ENCODE data around the gene FRMD4A.

The FRMD4A gene

GRCh38 chr10:13657101-13657680 is 673.5 kb downstream of the FRMD4A start:
- no peak for DNase-seq

- DNase-seq: no peak
Measured at GRCh38 chr10:13656337-13657100, 674.2 kb downstream of the FRMD4A start.

DNA sequence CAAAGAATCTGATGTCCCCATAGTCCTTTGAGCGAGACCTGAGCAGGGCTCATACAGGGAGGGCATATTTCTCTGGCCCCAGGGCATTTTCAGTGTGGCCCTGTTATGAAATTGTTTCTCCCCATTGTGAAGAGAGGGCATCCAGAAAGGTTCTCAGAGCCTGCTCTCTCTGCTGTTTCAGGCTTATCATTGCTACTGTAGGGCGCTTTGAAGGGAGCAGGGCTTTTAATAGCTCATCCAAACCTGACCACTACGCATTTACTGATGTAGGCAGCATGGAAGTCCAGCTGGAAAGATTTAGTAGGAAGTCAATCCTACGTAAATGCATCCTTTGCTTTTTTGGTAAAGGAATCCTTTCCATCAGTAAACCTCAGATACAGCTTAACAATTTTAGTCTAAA is 675.9 kb downstream of the FRMD4A start:
- DNase-seq: no peak

DNA sequence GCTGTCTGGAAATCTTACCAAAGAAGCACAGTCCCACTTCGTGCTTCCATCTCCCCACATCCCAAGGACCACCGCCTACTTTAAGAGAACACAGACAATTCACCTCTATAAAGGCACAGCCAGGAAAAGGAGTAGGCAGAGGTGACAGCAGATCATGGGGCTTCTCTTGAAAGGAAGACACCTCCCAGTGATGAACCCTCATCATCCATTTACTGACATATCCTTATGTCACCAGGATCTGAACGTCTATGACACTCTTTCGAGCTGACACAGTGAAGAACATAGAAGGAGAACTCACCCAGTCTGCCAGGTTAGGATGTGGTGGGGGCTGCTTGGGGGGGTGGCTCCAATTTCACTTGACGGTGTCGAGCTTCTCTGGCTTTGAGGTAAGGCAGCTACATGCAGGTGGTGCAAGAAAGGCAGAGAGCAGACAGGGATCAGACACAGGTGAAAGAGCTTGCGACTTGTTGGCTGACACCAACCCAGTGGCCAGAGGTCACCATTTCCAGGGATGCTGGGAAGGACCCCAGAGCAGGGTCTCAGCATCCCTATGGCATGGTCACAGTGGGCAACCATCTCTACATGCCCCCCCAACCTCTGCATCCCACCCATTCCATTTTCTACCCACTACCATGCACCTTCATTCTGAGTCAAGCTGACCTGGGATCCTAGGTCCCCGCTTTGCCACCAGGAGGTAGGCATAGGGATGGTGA is 676.5 kb downstream of the FRMD4A start:
- DNase-seq: no peak

DNA sequence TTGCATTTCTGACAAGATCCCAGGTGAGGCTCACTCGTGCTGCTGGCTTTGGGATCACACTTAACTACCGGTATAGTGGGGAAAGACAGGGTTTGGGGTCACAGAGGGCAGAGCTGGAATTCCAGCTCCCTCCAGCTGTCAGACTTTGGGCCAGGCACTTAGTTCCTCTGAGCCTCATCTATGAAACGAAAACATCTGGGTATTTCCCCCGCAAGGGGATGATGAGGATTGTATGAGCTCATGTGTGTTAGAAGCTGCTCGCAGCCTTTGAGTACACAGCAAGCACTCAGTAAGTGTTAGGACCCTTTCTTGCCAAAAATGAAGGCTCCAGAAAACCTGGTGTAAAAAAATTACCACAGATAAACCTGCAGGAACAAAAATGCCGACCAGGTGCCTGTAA is 677.9 kb downstream of the FRMD4A start:
- DNase-seq: no peak

DNA sequence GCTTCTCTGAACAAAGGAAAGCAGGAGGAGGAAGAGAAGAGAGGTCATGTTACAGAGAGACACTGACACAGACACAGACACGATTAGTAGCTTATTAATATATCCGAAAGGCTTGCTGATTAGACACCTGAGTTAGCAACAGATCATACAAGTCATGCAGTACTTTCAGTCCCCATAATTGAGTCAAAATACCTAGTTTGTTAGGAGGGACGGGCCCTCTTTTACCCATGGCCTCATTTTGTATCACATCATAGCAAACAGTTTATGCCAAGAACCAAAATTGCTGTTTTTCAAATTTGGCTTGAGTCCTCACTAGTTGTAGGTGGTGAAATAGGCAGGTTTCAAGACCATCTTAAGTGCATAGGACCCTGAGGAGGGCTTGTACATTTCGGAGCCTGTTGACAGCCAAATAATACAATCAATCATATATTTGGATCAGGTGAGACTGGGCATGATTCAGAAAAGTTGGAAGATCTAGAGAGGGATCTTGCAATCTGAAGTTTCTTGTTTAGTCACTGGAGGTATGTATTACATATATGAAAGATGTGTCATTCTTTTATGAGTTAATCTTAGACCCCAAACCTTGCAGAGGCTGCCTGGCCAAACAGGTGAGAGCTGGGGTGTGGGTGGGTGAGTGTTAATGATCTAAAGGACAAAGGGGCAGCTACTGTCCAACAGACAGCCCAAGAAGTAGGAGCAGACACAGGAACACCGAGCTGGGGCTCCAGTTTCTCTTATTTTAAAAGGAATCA is 678.6 kb downstream of the FRMD4A start:
- DNase-seq: no peak

GRCh38 chr10:13650961-13651360 is 679.8 kb downstream of the FRMD4A start:
- no peak for DNase-seq

DNA sequence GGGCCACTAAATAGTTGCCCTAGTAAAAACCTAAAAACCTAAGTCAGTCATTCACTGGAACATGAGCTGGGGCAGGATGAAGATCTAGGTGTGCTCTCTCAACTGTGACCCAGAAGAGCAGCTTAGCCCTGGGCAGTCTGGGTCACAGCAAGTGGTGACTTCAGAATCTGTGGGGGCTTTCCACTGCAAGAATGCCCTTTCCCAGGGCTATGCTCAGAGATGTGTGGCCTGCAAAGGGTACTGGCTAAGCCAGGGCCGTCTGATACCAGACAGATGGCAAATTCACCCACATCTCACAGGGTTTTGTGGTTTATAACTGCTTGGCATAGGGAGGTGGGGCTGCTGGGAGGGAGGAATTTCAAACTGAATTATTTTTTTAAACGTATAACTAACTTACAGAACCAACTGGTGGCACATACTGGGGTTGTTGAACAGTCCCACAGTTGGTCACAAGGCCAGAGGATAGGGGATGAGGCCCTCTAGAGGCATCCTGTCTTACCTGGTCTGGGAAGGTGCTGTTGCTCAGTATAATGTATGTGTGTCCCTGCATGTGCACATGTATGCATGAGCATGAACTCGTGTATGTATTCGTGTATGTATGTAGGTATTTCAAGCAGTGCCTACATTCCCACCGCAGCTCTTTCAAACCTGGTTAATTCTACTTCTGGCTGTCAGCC is 680.7 kb downstream of the FRMD4A start:
- no peak for DNase-seq

- no peak for DNase-seq
Measured at GRCh38 chr10:13648425-13648824, 682.3 kb downstream of the FRMD4A start.

DNA sequence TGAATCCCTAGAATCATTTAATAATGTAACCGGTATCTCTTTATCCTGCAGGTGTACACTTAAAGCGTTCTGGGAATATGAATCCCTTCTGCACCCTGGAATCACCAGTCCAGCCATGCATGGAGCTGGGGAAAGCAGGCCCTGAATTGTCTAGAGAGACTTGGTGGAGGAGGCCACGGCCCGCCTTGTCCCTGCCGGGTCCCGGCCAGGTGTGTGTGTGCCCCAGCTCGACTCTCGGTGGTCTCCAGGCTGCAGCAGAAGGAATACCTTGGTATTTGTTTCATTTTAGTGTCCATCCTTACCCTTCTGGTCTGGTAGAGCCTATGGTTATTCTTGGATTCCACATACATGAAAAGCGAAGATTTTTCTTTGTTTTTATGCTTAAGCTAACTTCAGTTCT is 685.9 kb downstream of the FRMD4A start:
- no peak for DNase-seq

GRCh38 chr10:13643016-13643415 is 687.7 kb downstream of the FRMD4A start:
- no peak for DNase-seq

DNA sequence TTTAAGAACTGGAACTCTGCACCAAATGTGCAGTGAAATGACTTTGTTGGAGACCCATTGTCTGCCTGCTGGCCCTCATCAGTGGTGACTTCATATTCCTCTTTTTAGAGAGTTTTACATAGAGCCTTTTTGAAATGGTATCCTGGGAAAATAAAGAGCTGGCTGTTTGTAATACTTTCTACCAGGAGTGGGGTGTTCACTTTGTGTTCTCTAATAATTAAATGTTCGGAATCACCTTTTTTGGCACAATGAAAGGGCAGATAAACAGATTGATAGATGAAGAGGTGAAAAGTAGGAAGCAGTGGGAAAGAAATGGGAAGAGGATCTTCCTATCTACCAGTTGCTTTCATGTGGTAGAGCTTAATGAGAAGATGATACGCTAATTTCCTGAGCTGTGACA is 688.4 kb downstream of the FRMD4A start:
- DNase-seq: no peak

DNA sequence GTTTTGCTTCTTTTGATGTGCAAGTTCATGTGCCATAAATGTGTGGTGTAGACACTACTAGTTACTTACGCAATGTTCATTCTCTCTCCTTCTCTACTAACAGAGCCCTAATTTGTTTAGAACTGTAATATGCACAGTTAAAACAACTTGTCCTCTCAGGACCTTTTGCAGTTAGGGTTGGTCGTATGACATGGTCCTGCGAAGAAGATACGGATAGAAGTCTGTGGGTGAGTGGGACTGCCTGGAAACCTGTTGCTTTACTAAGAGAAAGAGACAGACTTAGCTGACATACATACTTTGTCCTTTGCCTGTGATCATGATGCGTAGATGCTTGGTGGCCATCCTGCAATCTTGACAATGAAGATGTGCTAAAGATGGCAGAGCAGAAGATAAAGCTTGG is 692.8 kb downstream of the FRMD4A start:
- no peak for DNase-seq

GRCh38 chr10:13637303-13637856 is 693.3 kb downstream of the FRMD4A start:
- DNase-seq: no peak

GRCh38 chr10:13636776-13637175 is 693.9 kb downstream of the FRMD4A start:
- no peak for DNase-seq

DNA sequence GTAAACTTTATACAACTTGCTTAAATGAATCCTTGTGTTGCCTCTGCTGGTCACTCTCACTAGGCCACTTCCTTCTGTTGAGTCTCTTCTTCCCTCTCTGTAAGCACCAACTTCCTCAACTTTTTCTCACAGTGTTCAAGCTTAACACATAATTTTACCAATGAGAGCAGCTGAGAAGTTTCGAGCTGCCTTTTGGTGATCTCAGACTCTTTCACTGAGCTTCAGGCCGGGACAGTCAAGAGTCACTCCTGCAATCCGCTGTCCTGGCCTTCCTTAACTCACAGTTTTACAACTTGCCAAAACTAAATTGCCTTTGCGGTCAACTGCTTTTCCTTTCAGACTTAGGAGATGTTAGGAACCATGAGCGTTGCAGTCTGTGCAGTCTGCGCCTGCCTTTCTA is 696.5 kb downstream of the FRMD4A start:
- DNase-seq: peak; percentile 19

DNA sequence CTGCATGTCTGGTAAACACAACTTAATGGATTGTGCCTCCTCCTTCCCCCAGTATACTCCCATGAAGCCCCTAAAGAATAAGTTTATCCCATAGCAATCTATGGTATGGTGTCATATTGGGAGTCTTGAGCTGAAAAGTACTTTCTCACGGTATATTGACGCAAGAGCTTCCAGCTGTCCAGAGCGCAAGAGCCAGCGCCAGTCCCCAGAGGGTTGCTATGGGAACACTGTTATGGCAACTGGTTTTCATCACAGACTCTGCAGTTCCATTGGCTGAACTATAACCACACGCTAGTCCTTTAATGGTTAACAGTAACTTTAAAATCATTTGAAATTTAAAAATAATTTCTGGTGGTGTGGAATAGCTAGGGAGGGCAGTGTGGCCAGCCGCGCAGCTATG is 697.0 kb downstream of the FRMD4A start:
- peak; percentile 82 for DNase-seq

DNA sequence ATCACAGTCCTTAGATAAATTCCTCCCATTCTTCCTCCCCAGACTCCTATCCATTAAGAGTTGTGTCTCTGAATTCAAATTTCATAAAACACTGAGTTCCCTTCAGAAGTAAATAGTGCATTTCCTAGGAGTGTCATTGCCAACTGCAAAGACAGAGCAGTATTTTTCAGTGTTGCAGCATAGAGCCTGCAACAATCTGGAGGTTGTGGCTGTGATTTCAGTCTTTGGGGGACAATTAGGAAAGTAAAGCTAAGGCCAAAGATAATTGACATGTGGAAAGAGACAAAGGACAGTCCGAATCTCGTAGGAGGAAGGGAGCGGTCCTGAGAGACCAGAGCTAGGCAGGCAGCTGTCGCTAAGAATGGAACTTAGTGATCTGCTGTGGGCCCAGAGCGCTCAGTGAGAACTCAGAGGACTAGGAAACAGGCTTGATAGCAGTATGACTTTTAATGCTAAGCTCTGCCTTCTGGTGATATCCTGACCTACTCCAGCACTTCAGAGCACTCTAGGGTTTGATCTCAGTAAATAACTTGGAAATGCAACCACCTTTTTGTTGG is 697.8 kb downstream of the FRMD4A start:
- DNase-seq: no peak

DNA sequence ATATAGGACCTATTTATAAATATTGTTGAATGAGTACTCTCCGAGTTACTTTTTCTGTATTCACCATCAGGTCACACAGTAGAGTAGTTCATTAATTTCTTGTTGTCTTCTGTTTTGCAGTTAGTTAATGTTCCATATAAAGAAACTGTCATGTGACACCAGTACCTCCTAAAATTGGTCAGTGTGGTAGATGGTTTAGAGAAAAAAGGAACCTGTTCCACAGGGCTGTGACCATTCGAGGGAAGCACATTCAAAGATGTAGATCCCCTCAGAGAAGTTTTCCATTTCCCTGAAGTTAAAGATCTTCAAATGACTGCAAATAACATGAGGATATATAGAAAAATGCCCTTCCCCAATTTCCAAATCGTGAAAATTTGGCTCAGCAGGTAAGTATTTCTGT is 698.3 kb downstream of the FRMD4A start:
- DNase-seq: no peak

- DNase-seq: no peak
Measured at GRCh38 chr10:13631594-13631993, 699.1 kb downstream of the FRMD4A start.

- no peak for DNase-seq
Measured at GRCh38 chr10:13630231-13630630, 700.5 kb downstream of the FRMD4A start.

GRCh38 chr10:13629116-13629515 is 701.6 kb downstream of the FRMD4A start:
- DNase-seq: no peak

All from fibroblast of skin of right biceps (primary cell).